Gastrocnemius medialis (tissue), 4 donors: Measurements from ENCODE around the gene COL23A1.

Source experiments
- POLR2A ChIP-seq, 2 donors: fragments of 450-650 bp; IDR thresholded peaks; one replicate each; pipeline ENCODE4 v1.6.1; 2017; ENCODE audit warnings: antibody characterized with exemption in 2 of 2, mild to moderate bottlenecking in 2 of 2, moderate library complexity in 2 of 2
- TF ChIP-seq, protein P1 (sequence below), 5 experiments: fragments of 450-650 bp in 3 of 5; fragments of 200-600 bp in 2 of 5; sonication (generic) in 2 of 5; IDR thresholded peaks in 4 of 5; conservative IDR thresholded peaks in 1 of 5; 1 replicate in 4 of 5; 2 replicates in 1 of 5; pipeline ENCODE4 v1.5.1; 2016 to 2019; ENCODE audit warnings: antibody characterized with exemption in 5 of 5, mild to moderate bottlenecking in 3 of 5, moderate library complexity in 3 of 5

DNA sequence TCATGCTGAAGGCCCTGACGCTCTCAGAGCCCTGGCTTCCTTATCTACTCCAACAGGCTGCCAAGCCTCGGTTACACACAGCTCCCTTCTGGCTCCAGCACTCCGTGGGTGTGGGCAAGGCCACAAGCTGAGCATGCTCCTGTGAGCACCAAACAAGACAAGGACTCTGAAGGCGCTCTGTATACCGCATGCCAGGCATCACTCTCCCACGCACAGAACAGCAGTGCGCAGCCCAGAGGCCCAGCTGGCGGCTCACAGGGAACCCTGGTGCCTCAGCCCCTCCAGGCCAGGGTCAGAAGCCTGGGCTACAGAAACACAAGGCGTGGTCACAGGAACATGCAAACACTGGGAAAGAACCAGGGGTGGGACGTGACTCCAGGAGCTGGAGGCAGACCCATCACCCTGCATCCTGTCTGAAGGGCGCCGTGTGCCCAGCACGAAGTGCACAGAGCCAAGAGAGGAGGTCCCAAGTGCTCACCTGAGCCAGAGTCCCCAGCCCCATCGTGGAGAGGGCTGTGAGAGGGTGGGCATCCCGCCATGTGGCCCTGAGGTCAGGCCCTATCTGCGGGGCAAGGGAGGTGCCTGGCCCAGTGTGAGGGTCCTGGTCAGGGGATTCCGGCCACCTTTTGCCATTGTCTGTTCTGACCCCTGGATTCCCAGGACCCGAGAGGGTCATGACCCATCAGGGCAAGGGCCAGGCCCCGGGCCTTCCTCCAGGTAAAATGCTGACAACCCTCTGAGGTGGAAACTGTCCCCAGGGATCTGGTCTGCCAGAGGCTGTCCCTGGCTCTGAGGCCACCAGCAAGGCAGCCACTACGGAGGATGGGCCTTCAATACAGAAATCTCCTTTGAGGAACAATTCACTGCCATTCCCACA is 54.7 kb downstream of the COL23A1 start:
- TF ChIP-seq, protein P1, sequence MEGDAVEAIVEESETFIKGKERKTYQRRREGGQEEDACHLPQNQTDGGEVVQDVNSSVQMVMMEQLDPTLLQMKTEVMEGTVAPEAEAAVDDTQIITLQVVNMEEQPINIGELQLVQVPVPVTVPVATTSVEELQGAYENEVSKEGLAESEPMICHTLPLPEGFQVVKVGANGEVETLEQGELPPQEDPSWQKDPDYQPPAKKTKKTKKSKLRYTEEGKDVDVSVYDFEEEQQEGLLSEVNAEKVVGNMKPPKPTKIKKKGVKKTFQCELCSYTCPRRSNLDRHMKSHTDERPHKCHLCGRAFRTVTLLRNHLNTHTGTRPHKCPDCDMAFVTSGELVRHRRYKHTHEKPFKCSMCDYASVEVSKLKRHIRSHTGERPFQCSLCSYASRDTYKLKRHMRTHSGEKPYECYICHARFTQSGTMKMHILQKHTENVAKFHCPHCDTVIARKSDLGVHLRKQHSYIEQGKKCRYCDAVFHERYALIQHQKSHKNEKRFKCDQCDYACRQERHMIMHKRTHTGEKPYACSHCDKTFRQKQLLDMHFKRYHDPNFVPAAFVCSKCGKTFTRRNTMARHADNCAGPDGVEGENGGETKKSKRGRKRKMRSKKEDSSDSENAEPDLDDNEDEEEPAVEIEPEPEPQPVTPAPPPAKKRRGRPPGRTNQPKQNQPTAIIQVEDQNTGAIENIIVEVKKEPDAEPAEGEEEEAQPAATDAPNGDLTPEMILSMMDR (IDR thresholded peaks at IDR 0.05 in 4 of 5, conservative IDR thresholded peaks at IDR 0.05 in 1 of 5) = no peak
- no peak for TF ChIP-seq POLR2A (IDR thresholded peaks at IDR 0.05)
